Nucleus accumbens (tissue), 56 donors: ENCODE measurements around the gene SHISA7.

Experiments
- DNase-seq, 56 donors: peaks; one replicate each; lab custom pipeline; 2025; lab: John Stamatoyannopoulos, UW

SHISA7 gene

GRCh38 chr19:55398200-55398925, 44.7 kb downstream of the SHISA7 start:
- no peak for DNase-seq

- DNase-seq, result no peak
Observed at GRCh38 chr19:55392820-55393761, 50.0 kb downstream of the SHISA7 start.

GRCh38 chr19:55391702-55392615, 51.1 kb downstream of the SHISA7 start:
- no peak for DNase-seq

DNA sequence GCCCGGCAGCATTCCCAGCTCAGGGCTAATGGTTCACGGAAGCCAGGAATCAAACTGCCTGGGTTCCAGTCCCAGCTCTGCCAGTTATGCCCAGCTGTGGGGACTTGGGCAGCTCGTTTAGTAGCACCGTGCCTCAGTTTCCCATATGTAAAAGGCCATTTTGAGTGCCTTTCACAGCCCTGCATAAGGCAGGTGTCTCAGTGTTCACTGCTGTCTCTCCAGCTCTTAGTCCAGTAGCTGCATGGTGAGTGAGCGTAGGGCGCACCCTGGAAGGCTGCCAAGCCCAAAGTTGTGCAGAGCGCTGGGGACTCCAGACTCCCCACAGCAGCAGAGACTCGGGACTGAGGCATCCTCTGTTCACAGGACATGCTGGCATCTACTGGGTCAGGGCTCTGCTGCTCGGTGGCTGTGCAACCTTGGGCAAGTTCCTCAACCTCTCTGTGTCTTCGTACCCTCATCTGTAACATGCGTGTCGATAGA, 51.9 kb downstream of the SHISA7 start:
- DNase-seq, result no peak

- DNase-seq, result no peak
Observed at GRCh38 chr19:55390461-55390880, 52.6 kb downstream of the SHISA7 start.

DNA sequence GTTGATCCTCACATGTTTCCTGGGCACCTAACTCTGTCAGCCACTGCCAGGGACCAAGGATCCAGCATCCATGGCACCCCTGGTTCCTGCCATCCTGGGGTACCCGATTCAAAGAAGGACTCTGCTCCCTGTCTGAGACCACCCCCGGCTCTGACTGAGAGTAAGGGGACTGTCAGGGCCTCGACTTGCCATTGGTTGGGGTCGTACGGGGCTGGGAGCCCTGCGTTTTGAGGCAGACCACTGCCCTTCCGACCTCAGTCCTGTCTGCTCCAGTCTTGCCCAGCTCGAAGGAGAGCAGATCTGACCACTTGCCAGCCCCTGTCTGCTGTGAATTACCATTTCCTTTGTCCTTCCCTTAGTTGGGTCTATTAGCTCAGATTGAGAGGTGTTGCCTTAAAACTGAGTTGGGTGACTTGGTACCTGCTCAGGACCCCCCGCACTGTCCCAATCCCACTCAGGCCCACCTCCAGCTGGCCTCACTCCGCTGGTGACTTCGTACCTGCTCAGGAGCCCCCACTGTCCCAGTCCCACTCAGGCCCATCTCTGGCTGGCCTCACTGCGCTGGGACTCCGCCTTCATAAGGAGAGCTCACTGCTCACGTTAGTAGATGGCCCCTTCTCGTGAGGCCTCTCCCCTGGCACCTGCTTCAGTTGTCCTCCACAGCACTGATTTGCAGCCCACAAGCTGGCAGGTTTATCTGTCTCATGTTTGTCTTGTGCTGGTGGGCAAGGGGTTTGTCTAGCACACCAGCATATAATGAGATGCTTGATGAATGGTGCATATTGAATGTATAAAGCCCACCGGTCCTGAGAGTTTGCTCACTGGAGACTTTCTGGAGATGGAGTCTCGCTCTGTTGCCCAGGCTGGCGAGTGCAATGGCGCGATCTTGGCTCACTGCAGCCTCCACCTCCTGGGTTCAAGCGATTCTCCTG, 53.4 kb downstream of the SHISA7 start:
- no peak for DNase-seq

GRCh38 chr19:55387736-55388497, 55.2 kb downstream of the SHISA7 start:
- no peak for DNase-seq

DNA sequence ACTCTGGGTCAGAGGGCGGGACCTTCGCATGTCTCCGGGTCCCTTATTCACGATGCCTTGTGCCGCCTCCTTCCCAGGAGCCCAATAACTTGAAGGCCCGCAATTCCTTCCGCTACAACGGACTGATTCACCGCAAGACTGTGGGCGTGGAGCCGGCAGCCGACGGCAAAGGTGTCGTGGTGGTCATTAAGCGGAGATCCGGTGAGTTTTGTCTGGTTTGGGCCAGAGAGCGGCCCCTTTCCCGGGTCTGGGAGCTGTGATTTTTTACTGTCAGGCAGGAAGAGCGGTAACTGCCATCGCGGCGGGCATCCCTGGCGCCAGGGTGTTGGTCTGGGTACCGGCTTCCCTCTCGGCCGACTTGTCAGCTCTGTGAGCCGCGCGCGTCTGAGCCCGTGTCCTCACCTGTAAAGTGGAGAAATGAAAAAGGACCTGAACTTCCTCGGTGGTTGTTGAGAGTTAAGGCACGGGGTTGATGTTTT, 56.6 kb downstream of the SHISA7 start:
- DNase-seq, result no peak

- DNase-seq, result peak in 55 of 56 donors; percentile 83 to 99 (median 97)
Observed at GRCh38 chr19:55385724-55386492, 57.2 kb downstream of the SHISA7 start, which contains the start of gene RPL28. TSS of gene RPL28 (plus strand) at chr19:55385932. CDS start at chr19:55386358, 426 bp downstream.

GRCh38 chr19:55384920-55385723, 58.0 kb downstream of the SHISA7 start:
- DNase-seq, result peak in 55 of 56 donors; percentile 27 to 98 (median 90)

DNA sequence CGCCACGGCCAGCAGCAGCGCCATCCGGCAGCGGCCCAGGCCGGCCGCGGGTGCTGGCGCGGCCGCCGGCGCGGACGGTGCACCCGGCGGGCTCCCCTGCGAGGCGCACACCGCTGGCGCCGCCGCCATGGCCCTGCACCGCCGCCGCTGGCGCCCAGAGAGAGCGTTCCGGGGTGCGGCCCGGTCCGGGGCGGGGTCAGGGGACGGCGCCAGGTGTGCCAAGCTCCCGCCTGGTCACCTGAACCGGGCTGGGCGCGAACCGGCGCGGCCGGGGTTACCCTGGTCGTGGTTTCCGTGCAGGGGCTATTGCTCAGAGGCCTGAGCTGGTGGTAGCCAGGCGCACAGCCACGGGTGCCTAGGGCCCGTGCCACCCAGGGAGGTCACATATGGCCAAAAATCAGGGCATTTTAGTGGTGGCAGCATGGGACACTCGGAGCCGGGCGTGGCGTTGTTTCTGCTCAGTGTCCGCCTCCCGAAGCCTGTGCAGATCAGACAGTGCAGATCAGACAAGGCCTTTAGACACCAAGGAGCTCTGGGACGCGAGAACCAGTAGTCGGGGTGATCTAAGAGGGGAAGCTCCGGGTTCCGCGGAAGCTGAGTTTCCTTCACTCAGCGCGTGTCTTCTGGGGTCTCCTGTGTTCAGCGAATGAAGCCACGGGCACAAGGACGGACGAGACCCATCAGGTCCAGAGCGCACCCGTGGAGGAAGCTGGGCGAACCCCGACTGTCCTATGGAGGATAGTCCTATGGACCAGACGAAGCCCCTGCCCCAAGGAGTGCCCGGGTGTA, 58.8 kb downstream of the SHISA7 start, which contains the start of gene TMEM238:
TSS of gene TMEM238 (minus strand) at position 162 of the 789 bp plus-strand sequence. CDS start at position 129, 33 bp downstream.
- DNase-seq, result peak in 20 of 56 donors; percentile 8 to 58 (median 41)

DNA sequence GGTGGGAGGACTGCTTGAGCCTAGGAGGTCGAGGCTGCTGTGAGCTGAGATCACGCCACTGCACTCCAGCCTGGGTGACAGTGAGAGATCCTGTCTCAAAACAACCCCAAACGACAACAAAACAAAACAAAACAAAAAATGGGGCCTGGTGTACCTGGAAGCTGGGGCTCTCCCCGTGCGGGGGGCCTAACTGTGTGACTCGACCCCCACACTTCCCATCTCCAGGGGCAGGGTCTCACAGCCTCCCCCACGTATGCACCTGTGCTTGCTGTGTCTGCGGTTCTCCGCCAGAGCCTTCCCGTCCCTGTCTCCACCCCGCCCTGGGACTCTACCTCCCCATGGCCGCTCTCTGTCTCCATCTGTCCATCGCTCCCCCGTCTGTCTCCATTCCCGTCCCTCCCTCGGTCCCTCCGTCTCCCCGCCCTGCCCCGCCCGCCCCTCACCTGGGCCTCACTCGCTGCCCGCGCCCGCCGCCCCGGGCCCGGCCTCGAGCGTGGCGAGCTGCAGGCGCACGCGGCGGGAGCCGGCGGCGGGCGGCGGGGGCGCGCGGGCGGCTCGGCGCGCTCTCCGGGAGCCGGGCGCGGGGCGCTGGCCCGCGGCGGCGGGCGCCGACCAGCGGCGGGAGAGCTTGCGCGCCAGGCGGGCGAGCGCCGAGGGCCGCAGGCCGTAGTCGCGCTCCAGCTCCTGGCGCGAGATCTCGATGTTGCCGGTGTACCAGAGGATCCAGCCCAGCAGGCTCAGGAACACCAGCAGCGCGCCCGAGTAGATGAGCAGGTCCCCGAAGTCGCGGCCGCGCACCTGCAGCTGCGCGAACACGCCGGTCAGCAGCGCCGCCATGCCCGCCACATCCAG, 59.6 kb downstream of the SHISA7 start:
- DNase-seq, result peak in 36 of 56 donors; percentile 9 to 58 (median 33)

- DNase-seq, result no peak
Observed at GRCh38 chr19:55382522-55383054, 60.5 kb downstream of the SHISA7 start.

GRCh38 chr19:55382013-55382412, 61.1 kb downstream of the SHISA7 start:
- DNase-seq, result no peak
